ENCODE measurements around the gene SOX4.

The SOX4 gene

DNA sequence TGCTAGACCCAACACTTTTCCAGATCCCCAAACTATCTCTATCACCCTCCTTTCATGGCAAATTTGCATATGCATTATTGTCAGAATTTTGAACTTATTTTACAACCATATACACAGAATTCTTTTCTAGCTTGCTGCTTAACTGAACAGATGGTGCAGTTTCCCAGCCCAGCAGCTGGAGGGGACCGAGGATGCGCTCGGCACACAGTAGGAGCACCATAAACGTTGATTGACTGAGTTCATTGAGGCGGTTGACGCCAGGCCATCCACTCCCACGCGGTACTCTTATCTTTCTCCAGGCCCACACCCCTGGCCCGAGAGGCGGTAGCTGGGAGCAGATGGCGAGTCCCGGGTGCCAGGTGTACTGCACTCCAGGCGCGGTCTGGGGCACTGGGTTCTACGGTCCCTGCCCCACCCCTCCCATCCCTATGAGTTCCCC lies 6.8 kb upstream of the SOX4 start:
- Histone ChIP-seq H2BK15ac (ENCODE audit: low read length) (peak overlapping the region; percentile 97), H3K27me3 (ENCODE audit: control insufficient read depth in 3 of 3, insufficient read depth in 3 of 3, low read depth in 1 of 3, low read length in 3 of 3) (no peaks in the 10 kb centered on the region), H3K9me3 (replicated peaks in 1 of 2; ENCODE audit: control insufficient read depth in 2 of 2, insufficient read depth in 1 of 2, low read depth in 1 of 2, low read length in 2 of 2) (no peaks in the 10 kb centered on the region), H3K14ac (ENCODE audit: low read length) (peak overlapping the region; percentile 84), H3K9ac (ENCODE audit: low read depth, low read length, poor library complexity) (peak overlapping the region; percentile 96), H2BK120ac (ENCODE audit: low read depth, low read length) (peak overlapping the region; percentile 21), H3K4me1 (ENCODE audit: control insufficient read depth in 2 of 2, insufficient read depth in 1 of 2, low read depth in 1 of 2, low read length in 2 of 2) (peaks cover 4 to 7% of the 10 kb centered on the region in 2 donors), H2BK12ac (ENCODE audit: low read length) (peak overlapping the region; percentile 24), H3K18ac (ENCODE audit: low read length) (peak overlapping the region; percentile 99), H3K36me3 (replicated peaks in 1 of 2; ENCODE audit: control insufficient read depth in 2 of 2, insufficient read depth in 2 of 2, low read length in 2 of 2) (no peaks in the 10 kb centered on the region), H2AFZ (ENCODE audit: low read length) (peak overlapping the region; percentile 96), H3K79me1 (ENCODE audit: low read depth, low read length) (no peaks in the 10 kb centered on the region), H2BK5ac (ENCODE audit: low read length) (peak overlapping the region; percentile 99), H4K8ac (ENCODE audit: low read depth, low read length) (no peak overlapping the region), H4K91ac (ENCODE audit: low read depth, low read length, poor library complexity) (no peak overlapping the region), H3K4me3 (ENCODE audit: low read length in 2 of 2) (peak overlapping the region; percentile 63 to 82), H2AK5ac (ENCODE audit: low read depth, low read length) (peak overlapping the region; percentile 72), H3K27ac (replicated peaks; ENCODE audit: low read length) (no peak overlapping the region), H3K4me2 (ENCODE audit: insufficient read depth, low read length, poor library complexity, severe bottlenecking) (peak overlapping the region; percentile 99), H3K23ac (ENCODE audit: low read depth, low read length, poor library complexity) (peak overlapping the region; percentile 44), H3K4ac (ENCODE audit: low read length) (no peak overlapping the region)
- no peak for DNase-seq (ENCODE audit: low spot score)
- no CpG with 5 or more reads among the region's 15 CpGs for WGBS, 2 donors (ENCODE audit: extremely low coverage in 2 of 2, insufficient read length in 2 of 2, insufficient replicate concordance in 1 of 2)

DNA sequence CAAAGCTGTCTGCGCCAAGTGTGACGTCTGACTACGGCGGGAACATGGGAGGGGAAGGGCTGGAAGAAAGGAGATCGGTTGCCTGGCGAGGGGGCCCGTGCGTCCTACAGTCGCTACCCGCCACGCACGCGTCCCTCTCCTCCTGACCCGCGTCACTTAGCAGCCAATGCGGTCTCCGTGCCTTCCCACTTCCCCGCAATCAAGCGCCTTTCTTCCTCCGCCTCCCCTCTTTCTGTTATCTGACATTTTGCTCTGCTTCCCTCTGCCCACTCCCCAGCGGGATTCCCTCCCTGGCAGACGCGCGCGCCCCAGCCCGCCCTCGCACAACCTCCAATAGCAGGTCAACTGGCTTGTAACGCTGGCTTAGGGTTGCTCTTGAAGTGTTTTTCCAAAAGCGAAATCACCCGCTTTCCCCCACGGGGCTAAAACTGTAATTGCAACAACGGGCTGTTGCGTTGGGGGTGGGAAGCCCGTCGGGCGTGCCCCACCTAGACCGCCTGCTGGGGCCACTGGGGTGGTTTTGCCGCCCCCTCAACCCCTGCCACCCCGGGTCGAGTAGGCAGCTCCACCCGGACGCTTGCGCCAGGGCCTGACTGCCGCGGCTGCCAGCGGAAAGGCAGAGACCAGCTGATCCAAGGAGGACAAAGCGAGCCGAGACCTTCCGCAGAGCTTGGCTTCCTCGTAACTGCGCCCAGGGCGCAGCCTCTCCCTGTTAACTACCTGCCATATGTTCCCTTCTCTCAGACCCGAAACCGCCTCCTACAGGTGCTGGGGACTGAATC lies 6.2 kb upstream of the SOX4 start:
- Histone ChIP-seq H3K4me3 (ENCODE audit: low read length in 2 of 2) (peak overlapping the region; percentile 63 to 82), H2BK5ac (ENCODE audit: low read length) (peak overlapping the region; percentile 99), H3K23ac (ENCODE audit: low read depth, low read length, poor library complexity) (peak overlapping the region; percentile 44), H2AFZ (ENCODE audit: low read length) (peak overlapping the region; percentile 96), H3K14ac (ENCODE audit: low read length) (peak overlapping the region; percentile 84), H4K8ac (ENCODE audit: low read depth, low read length) (peak overlapping the region; percentile 100), H3K4ac (ENCODE audit: low read length) (peak overlapping the region; percentile 6), H3K79me1 (ENCODE audit: low read depth, low read length) (no peaks in the 10 kb centered on the region), H2BK12ac (ENCODE audit: low read length) (peak overlapping the region; percentile 91), H3K9ac (ENCODE audit: low read depth, low read length, poor library complexity) (peak overlapping the region; percentile 96), H3K36me3 (replicated peaks in 1 of 2; ENCODE audit: control insufficient read depth in 2 of 2, insufficient read depth in 2 of 2, low read length in 2 of 2) (no peaks in the 10 kb centered on the region), H2BK15ac (ENCODE audit: low read length) (peak overlapping the region; percentile 97), H4K91ac (ENCODE audit: low read depth, low read length, poor library complexity) (peak overlapping the region; percentile 32), H3K27ac (replicated peaks; ENCODE audit: low read length) (peak overlapping the region; percentile 92), H2BK120ac (ENCODE audit: low read depth, low read length) (peak overlapping the region; percentile 21), H3K4me2 (ENCODE audit: insufficient read depth, low read length, poor library complexity, severe bottlenecking) (peak overlapping the region; percentile 99), H3K4me1 (ENCODE audit: control insufficient read depth in 2 of 2, insufficient read depth in 1 of 2, low read depth in 1 of 2, low read length in 2 of 2) (peaks cover 4 to 7% of the 10 kb centered on the region in 2 donors), H3K27me3 (ENCODE audit: control insufficient read depth in 3 of 3, insufficient read depth in 3 of 3, low read depth in 1 of 3, low read length in 3 of 3) (no peaks in the 10 kb centered on the region), H2AK5ac (ENCODE audit: low read depth, low read length) (peak overlapping the region; percentile 72), H3K9me3 (replicated peaks in 1 of 2; ENCODE audit: control insufficient read depth in 2 of 2, insufficient read depth in 1 of 2, low read depth in 1 of 2, low read length in 2 of 2) (no peaks in the 10 kb centered on the region), H3K18ac (ENCODE audit: low read length) (peak overlapping the region; percentile 99)
- DNase-seq (ENCODE audit: low spot score), result no peak
- WGBS, 2 donors (ENCODE audit: extremely low coverage in 2 of 2, insufficient read length in 2 of 2, insufficient replicate concordance in 1 of 2), result no CpG with 5 or more reads among the region's 54 CpGs

DNA sequence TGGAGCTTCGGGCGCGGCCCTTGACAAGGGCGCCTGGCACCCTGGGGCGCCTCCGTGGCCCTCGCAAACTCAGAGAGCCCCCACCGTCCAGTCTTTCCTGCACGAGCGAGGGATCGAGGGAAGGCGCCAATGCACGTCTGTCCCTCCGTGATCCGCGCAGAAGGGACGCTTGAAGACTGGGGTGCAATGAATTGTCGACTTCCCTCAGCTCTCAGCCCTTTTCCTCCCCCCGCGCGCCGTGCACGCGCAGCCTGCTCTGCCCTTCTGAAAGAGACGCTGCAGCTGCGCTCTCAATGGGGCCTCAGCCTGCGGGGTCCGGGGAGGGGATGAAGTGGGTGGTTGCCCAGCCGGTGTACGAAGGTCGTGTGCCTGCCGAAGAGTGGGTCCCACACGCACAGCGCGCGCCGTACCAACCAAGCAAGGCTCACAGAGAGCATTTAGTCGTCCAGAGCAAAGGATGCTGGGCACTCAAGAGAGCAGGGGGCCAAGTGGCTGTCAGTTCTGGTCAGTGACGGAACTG lies 5.5 kb upstream of the SOX4 start:
- H3K4me2 ChIP-seq (ENCODE audit: insufficient read depth, low read length, poor library complexity, severe bottlenecking), result peak overlapping the region; percentile 99
- peak overlapping the region; percentile 96 for H3K9ac ChIP-seq (ENCODE audit: low read depth, low read length, poor library complexity)
- H3K79me1 ChIP-seq (ENCODE audit: low read depth, low read length), result no peaks in the 10 kb centered on the region
- H3K27me3 ChIP-seq (ENCODE audit: control insufficient read depth in 3 of 3, insufficient read depth in 3 of 3, low read depth in 1 of 3, low read length in 3 of 3), result no peaks in the 10 kb centered on the region
- H3K4me1 ChIP-seq (ENCODE audit: control insufficient read depth in 2 of 2, insufficient read depth in 1 of 2, low read depth in 1 of 2, low read length in 2 of 2), result peaks cover 6 to 9% of the 10 kb centered on the region in 2 donors
- H3K9me3 ChIP-seq (replicated peaks in 1 of 2; ENCODE audit: control insufficient read depth in 2 of 2, insufficient read depth in 1 of 2, low read depth in 1 of 2, low read length in 2 of 2), result no peaks in the 10 kb centered on the region
- H3K4ac ChIP-seq (ENCODE audit: low read length), result peak overlapping the region; percentile 6
- peak; percentile 73 for DNase-seq (ENCODE audit: low spot score)
- peak overlapping the region; percentile 63 to 82 for H3K4me3 ChIP-seq (ENCODE audit: low read length in 2 of 2)
- H3K23ac ChIP-seq (ENCODE audit: low read depth, low read length, poor library complexity), result no peak overlapping the region
- H4K8ac ChIP-seq (ENCODE audit: low read depth, low read length), result peak overlapping the region; percentile 52
- H2AK5ac ChIP-seq (ENCODE audit: low read depth, low read length), result peak overlapping the region; percentile 72
- no CpG with 5 or more reads among the region's 39 CpGs for WGBS, 2 donors (ENCODE audit: extremely low coverage in 2 of 2, insufficient read length in 2 of 2, insufficient replicate concordance in 1 of 2)
- H2BK15ac ChIP-seq (ENCODE audit: low read length), result peak overlapping the region; percentile 97
- H4K91ac ChIP-seq (ENCODE audit: low read depth, low read length, poor library complexity), result peak overlapping the region; percentile 32
- peak overlapping the region; percentile 21 for H2BK120ac ChIP-seq (ENCODE audit: low read depth, low read length)
- peak overlapping the region; percentile 96 for H2AFZ ChIP-seq (ENCODE audit: low read length)
- H3K18ac ChIP-seq (ENCODE audit: low read length), result peak overlapping the region; percentile 99
- H3K36me3 ChIP-seq (replicated peaks in 1 of 2; ENCODE audit: control insufficient read depth in 2 of 2, insufficient read depth in 2 of 2, low read length in 2 of 2), result no peaks in the 10 kb centered on the region
- peak overlapping the region; percentile 99 for H2BK5ac ChIP-seq (ENCODE audit: low read length)
- peak overlapping the region; percentile 84 for H3K14ac ChIP-seq (ENCODE audit: low read length)
- H2BK12ac ChIP-seq (ENCODE audit: low read length), result peak overlapping the region; percentile 91
- peak overlapping the region; percentile 92 for H3K27ac ChIP-seq (replicated peaks; ENCODE audit: low read length)
